ENCODE measurements around the gene HOXA4.

DNA sequence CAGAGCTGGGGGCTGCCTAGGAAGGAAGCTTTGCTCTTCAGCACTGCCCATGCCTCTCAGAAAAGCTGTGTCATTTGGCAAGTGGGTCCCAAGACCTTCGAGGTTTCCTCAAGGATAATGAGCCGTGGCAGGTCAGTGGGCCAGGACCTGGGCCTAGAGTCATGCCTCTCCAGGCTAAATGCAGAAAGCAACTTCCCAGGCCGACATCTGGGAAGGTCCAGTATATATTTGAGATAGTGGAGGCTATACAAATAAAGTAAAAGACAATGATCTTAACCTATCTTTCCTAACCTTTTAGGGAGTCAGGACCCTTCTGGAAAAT lies 45.9 kb upstream of the HOXA4 start:
- TF ChIP-seq, protein P1, sequence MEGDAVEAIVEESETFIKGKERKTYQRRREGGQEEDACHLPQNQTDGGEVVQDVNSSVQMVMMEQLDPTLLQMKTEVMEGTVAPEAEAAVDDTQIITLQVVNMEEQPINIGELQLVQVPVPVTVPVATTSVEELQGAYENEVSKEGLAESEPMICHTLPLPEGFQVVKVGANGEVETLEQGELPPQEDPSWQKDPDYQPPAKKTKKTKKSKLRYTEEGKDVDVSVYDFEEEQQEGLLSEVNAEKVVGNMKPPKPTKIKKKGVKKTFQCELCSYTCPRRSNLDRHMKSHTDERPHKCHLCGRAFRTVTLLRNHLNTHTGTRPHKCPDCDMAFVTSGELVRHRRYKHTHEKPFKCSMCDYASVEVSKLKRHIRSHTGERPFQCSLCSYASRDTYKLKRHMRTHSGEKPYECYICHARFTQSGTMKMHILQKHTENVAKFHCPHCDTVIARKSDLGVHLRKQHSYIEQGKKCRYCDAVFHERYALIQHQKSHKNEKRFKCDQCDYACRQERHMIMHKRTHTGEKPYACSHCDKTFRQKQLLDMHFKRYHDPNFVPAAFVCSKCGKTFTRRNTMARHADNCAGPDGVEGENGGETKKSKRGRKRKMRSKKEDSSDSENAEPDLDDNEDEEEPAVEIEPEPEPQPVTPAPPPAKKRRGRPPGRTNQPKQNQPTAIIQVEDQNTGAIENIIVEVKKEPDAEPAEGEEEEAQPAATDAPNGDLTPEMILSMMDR (conservative IDR thresholded peaks at IDR 0.05) = no peak
- TF ChIP-seq ZFX (IDR thresholded peaks at IDR 0.05) = no peak
